HepG2 (cell line): ENCODE data around the gene COL9A3. TPM values are rescaled to one million over a fixed set of nuclear protein-coding genes. Genes with fewer than 3 reads are reported as not detected.

ENCODE experiments used
- IRX3 ChIP-seq: sonication (generic); formaldehyde crosslinking; IDR thresholded peaks from 2 replicates; pipeline ENCODE4 v1.8.1; 2023; ENCODE audit warnings: mild to moderate bottlenecking, low read depth, missing genetic modification reagents, borderline replicate concordance
- ISL2 ChIP-seq: sonication (generic); formaldehyde crosslinking; IDR thresholded peaks from 2 replicates; pipeline ENCODE4 v1.5.0; 2020; ENCODE audit warnings: missing genetic modification reagents
- KDM2A ChIP-seq: sonication (generic); formaldehyde crosslinking; IDR thresholded peaks from 2 replicates; pipeline ENCODE4 v1.4.0; 2020; ENCODE audit warnings: low read depth, missing genetic modification reagents, borderline replicate concordance
- MBD4 ChIP-seq: IDR thresholded peaks from 2 replicates; pipeline ENCODE4 v1.6.1; 2012; ENCODE audit warnings: low read length, inconsistent platforms, borderline replicate concordance
- PAXIP1 ChIP-seq: sonication (generic); formaldehyde crosslinking; conservative IDR thresholded peaks from 2 replicates; pipeline ENCODE4 v1.4.0; 2020; ENCODE audit warnings: mild to moderate bottlenecking, missing genetic modification reagents, moderate library complexity
- REXO4 ChIP-seq: sonication (generic); formaldehyde crosslinking; IDR thresholded peaks from 2 replicates; pipeline ENCODE4 v1.8.0; 2022; ENCODE audit warnings: missing genetic modification reagents, mild to moderate bottlenecking, borderline replicate concordance
- ZIK1 ChIP-seq: sonication (generic); formaldehyde crosslinking; IDR thresholded peaks from 2 replicates; pipeline ENCODE4 v1.5.0; 2020; ENCODE audit warnings: mild to moderate bottlenecking, low read depth, missing genetic modification reagents, borderline replicate concordance
- ZNF12 ChIP-seq: sonication (generic); formaldehyde crosslinking; IDR thresholded peaks from 2 replicates; pipeline ENCODE4 v1.5.0; 2020; ENCODE audit warnings: missing genetic modification reagents
- polyA plus RNA-seq, 8 experiments: library from polyadenylated mRNA; depleted of rRNA in 3 of 8; stranded (reverse) in 7 of 8; unstranded in 1 of 8; fragments of >200 nt; fragmentation: Illumina TruSeq in 4 of 8; extraction: Trizol in 4 of 8; gene quantifications; 2 replicates each; pipeline versions ENCODE4 v1.2.1 to v1.2.3, GENCODE V29; 2011 to 2016; ENCODE audit warnings: low read depth in 4 of 8, missing spikeins in 1 of 8, mixed read lengths in 1 of 8; ENCODE audit not compliant: insufficient read depth in 1 of 8
- total RNA-seq, 5 experiments: library from RNA; depleted of rRNA; stranded (reverse); fragments of >200 nt; fragmentation: Illumina TruSeq; extraction: Trizol; gene quantifications; 2 replicates each; pipeline ENCODE4 v1.2.3, GENCODE V29; 2016; ENCODE audit warnings: low read depth in 1 of 5
- TF ChIP-seq, protein P1 (sequence below): sonication (generic); formaldehyde crosslinking; IDR thresholded peaks from 2 replicates; pipeline ENCODE4 v1.8.0; 2022; ENCODE audit warnings: mild to moderate bottlenecking, missing genetic modification reagents

COL9A3 gene
- total and polyA plus RNA-seq, 2 of the 13 experiments (the other 11 are each of a cell fraction or from before 2014, with no cell fraction given), result 155 to 204 TPM

DNA sequence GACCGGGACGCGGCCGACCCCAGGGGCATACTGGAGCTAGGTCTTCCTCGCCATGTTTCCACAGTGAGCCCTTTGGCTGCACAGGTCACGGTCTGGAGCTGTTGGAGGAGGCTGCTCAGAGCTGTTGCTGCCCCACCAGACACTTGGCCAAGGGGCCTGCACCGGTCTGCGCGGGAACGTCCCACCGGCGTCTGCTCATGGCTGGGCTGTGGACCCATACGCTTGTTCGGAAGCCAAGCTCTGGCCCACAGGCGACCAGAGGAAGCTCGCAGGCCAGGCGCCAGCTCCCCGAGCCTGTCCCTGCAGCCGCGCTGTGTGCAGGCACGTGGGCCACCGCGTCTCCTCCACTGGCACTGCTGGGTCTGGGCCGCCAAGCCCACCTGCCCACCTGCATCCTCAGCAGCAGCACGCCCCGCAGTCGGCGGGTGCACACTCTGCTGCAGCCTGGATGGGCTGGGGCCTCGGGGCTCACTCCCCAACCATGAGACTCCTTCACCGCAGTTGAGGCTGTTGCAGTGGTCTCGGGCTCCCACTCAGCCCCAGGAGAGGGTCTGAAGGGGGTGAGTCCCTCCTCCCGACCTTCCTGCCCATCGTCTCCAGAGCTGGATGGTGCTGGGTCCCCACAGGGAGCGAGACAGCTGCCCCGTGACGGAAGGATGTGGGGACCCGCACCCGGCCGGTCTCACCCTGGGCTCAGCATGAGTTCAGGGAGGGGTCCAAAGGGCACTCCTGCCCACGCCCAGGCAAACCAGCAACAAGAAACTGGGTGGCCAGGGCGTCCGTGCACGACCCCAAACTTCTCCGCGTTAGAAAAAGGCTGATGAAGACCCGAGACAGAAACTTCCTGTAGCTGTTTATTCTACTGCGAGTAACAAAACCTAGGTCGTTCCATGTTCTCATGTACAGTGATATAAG is 60.3 kb downstream of the COL9A3 start (continued):
- TF ChIP-seq MBD4 (no peak), IRX3 (CRISPR knock-in tag) (no peak), REXO4 (CRISPR knock-in tag) (0 out of 2 replicates have a peak, but pooled peaks have one; percentile 42), ZNF12 (CRISPR knock-in tag) (no peak), ISL2 (no peak), PAXIP1 (CRISPR knock-in tag) (peak; percentile 42), ZIK1 (CRISPR knock-in tag) (peak; percentile 72; the same call in 1 of the 2 replicates), KDM2A (CRISPR knock-in tag) (peak; percentile 83; the same call in 1 of the 2 replicates)
- TF ChIP-seq, protein P1, sequence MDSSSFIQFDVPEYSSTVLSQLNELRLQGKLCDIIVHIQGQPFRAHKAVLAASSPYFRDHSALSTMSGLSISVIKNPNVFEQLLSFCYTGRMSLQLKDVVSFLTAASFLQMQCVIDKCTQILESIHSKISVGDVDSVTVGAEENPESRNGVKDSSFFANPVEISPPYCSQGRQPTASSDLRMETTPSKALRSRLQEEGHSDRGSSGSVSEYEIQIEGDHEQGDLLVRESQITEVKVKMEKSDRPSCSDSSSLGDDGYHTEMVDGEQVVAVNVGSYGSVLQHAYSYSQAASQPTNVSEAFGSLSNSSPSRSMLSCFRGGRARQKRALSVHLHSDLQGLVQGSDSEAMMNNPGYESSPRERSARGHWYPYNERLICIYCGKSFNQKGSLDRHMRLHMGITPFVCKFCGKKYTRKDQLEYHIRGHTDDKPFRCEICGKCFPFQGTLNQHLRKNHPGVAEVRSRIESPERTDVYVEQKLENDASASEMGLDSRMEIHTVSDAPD (CRISPR knock-in tag), result 0 out of 2 replicates have a peak, but pooled peaks have one; percentile 65
